T-helper 1 cell treated with Interleukin-12 subunit alpha and Interleukin-12 subunit beta and Interleukin-4 antibody, amounts not matched to agents 30 μg/mL and 1 μg/mL, for 36 hours (primary cell): ENCODE measurements around the gene PTN.

Experiments
- H3K27ac Mint-ChIP-seq: one replicate; pipeline ENCODE4 v1.8.0; 2021; ENCODE audit warnings: mild to moderate bottlenecking, mixed read lengths
- H3K27me3 Mint-ChIP-seq: one replicate; pipeline ENCODE4 v1.8.0; 2021; ENCODE audit warnings: low read depth, mixed read lengths
- H3K36me3 Mint-ChIP-seq: one replicate; pipeline ENCODE4 v1.8.0; 2021; ENCODE audit warnings: low read depth, mixed read lengths
- H3K4me1 Mint-ChIP-seq: one replicate; pipeline ENCODE4 v1.8.0; 2021; ENCODE audit warnings: low read depth, mixed read lengths
- H3K4me3 Mint-ChIP-seq: one replicate; pipeline ENCODE4 v1.8.0; 2021; ENCODE audit warnings: mild to moderate bottlenecking, moderate library complexity, mixed read lengths
- H3K9me3 Mint-ChIP-seq: one replicate; pipeline ENCODE4 v1.8.0; 2021; ENCODE audit warnings: mixed read lengths

Gene PTN

GRCh38 chr7:137343281-137343841 is at the start of gene PTN:
Gene PTN (minus strand): TSS chr7:137343733. CDS start chr7:137254973, 88,760 bp downstream.
- Mint-ChIP-seq H3K27ac (no peak within 1 kb of the TSS), H3K27me3 (no peaks in the 10 kb centered on the region), H3K36me3 (no peaks in the 10 kb centered on the region), H3K4me1 (peaks cover 2% of the 10 kb centered on the region), H3K4me3 (no peak within 1 kb of the TSS), H3K9me3 (no peaks in the 10 kb centered on the region)

GRCh38 chr7:137390076-137390475 is 46.5 kb upstream of the PTN start:
- no peaks in the 10 kb centered on the region for H3K36me3 Mint-ChIP-seq
- no peak overlapping the region for H3K4me3 Mint-ChIP-seq
- H3K9me3 Mint-ChIP-seq: no peaks in the 10 kb centered on the region
- no peaks in the 10 kb centered on the region for H3K4me1 Mint-ChIP-seq
- H3K27ac Mint-ChIP-seq: no peak overlapping the region
- H3K27me3 Mint-ChIP-seq: no peaks in the 10 kb centered on the region

- H3K9me3 Mint-ChIP-seq: no peaks in the 10 kb centered on the region
- no peaks in the 10 kb centered on the region for H3K36me3 Mint-ChIP-seq
- H3K4me1 Mint-ChIP-seq: no peaks in the 10 kb centered on the region
- H3K4me3 Mint-ChIP-seq: no peak overlapping the region
- H3K27me3 Mint-ChIP-seq: no peaks in the 10 kb centered on the region
- H3K27ac Mint-ChIP-seq: no peak overlapping the region
These were observed 45.4 kb upstream of the PTN start for GRCh38 chr7:137388916-137389315.

- Mint-ChIP-seq H3K4me1 (no peaks in the 10 kb centered on the region), H3K36me3 (no peaks in the 10 kb centered on the region), H3K27ac (no peak overlapping the region), H3K4me3 (no peak overlapping the region), H3K27me3 (no peaks in the 10 kb centered on the region), H3K9me3 (no peaks in the 10 kb centered on the region)
These were observed 43.4 kb upstream of the PTN start for GRCh38 chr7:137386966-137387365.

- Mint-ChIP-seq H3K4me3 (no peak overlapping the region), H3K9me3 (peaks cover 5% of the 10 kb centered on the region), H3K36me3 (no peaks in the 10 kb centered on the region), H3K4me1 (no peaks in the 10 kb centered on the region), H3K27ac (no peak overlapping the region), H3K27me3 (no peaks in the 10 kb centered on the region)
These were observed 37.5 kb upstream of the PTN start for GRCh38 chr7:137381045-137381444.

GRCh38 chr7:137373507-137373906 is 30.0 kb upstream of the PTN start:
- H3K27ac Mint-ChIP-seq: no peak overlapping the region
- H3K27me3 Mint-ChIP-seq: no peaks in the 10 kb centered on the region
- H3K36me3 Mint-ChIP-seq: no peaks in the 10 kb centered on the region
- no peaks in the 10 kb centered on the region for H3K4me1 Mint-ChIP-seq
- H3K9me3 Mint-ChIP-seq: no peaks in the 10 kb centered on the region
- no peak overlapping the region for H3K4me3 Mint-ChIP-seq

GRCh38 chr7:137371616-137372015 is 28.1 kb upstream of the PTN start:
- H3K4me3 Mint-ChIP-seq: no peak overlapping the region
- no peaks in the 10 kb centered on the region for H3K9me3 Mint-ChIP-seq
- no peaks in the 10 kb centered on the region for H3K27me3 Mint-ChIP-seq
- no peaks in the 10 kb centered on the region for H3K36me3 Mint-ChIP-seq
- H3K27ac Mint-ChIP-seq: no peak overlapping the region
- H3K4me1 Mint-ChIP-seq: no peaks in the 10 kb centered on the region

- no peaks in the 10 kb centered on the region for H3K4me1 Mint-ChIP-seq
- no peaks in the 10 kb centered on the region for H3K36me3 Mint-ChIP-seq
- H3K27ac Mint-ChIP-seq: no peak overlapping the region
- H3K9me3 Mint-ChIP-seq: peaks cover 17% of the 10 kb centered on the region
- H3K27me3 Mint-ChIP-seq: no peaks in the 10 kb centered on the region
- no peak overlapping the region for H3K4me3 Mint-ChIP-seq
These were observed 23.5 kb upstream of the PTN start for GRCh38 chr7:137366995-137367394.

GRCh38 chr7:137363683-137364082 is 20.1 kb upstream of the PTN start:
- Mint-ChIP-seq H3K4me3 (no peak overlapping the region), H3K27ac (no peak overlapping the region), H3K36me3 (no peaks in the 10 kb centered on the region), H3K9me3 (peaks cover 31% of the 10 kb centered on the region), H3K27me3 (no peaks in the 10 kb centered on the region), H3K4me1 (no peaks in the 10 kb centered on the region)

- H3K27me3 Mint-ChIP-seq: no peaks in the 10 kb centered on the region
- peaks cover 32% of the 10 kb centered on the region for H3K9me3 Mint-ChIP-seq
- no peaks in the 10 kb centered on the region for H3K36me3 Mint-ChIP-seq
- H3K4me1 Mint-ChIP-seq: no peaks in the 10 kb centered on the region
- H3K27ac Mint-ChIP-seq: no peak overlapping the region
- no peak overlapping the region for H3K4me3 Mint-ChIP-seq
These were observed 16.6 kb upstream of the PTN start for GRCh38 chr7:137360087-137360679.

GRCh38 chr7:137354961-137355360 is 11.4 kb upstream of the PTN start:
- Mint-ChIP-seq H3K4me1 (no peaks in the 10 kb centered on the region), H3K27ac (no peak overlapping the region), H3K9me3 (peaks cover 4% of the 10 kb centered on the region), H3K4me3 (no peak overlapping the region), H3K36me3 (no peaks in the 10 kb centered on the region), H3K27me3 (no peaks in the 10 kb centered on the region)

GRCh38 chr7:137354396-137354795 is 10.9 kb upstream of the PTN start:
- no peak overlapping the region for H3K4me3 Mint-ChIP-seq
- no peaks in the 10 kb centered on the region for H3K4me1 Mint-ChIP-seq
- H3K9me3 Mint-ChIP-seq: peaks cover 4% of the 10 kb centered on the region
- no peak overlapping the region for H3K27ac Mint-ChIP-seq
- no peaks in the 10 kb centered on the region for H3K36me3 Mint-ChIP-seq
- H3K27me3 Mint-ChIP-seq: no peaks in the 10 kb centered on the region

- Mint-ChIP-seq H3K4me1 (no peaks in the 10 kb centered on the region), H3K27ac (no peak overlapping the region), H3K36me3 (no peaks in the 10 kb centered on the region), H3K4me3 (no peak overlapping the region), H3K9me3 (no peaks in the 10 kb centered on the region), H3K27me3 (no peaks in the 10 kb centered on the region)
These were observed 8.4 kb upstream of the PTN start for GRCh38 chr7:137351941-137352340.

GRCh38 chr7:137345799-137346449 is 2.4 kb upstream of the PTN start:
- Mint-ChIP-seq H3K27me3 (no peaks in the 10 kb centered on the region), H3K4me1 (peaks cover 2% of the 10 kb centered on the region)

GRCh38 chr7:137342828-137343261 is 688 bp downstream of the PTN start:
- Mint-ChIP-seq H3K36me3 (no peaks in the 10 kb centered on the region), H3K9me3 (no peaks in the 10 kb centered on the region), H3K27me3 (no peaks in the 10 kb centered on the region), H3K27ac (no peak overlapping the region), H3K4me3 (no peak overlapping the region), H3K4me1 (peaks cover 2% of the 10 kb centered on the region)

More at GRCh38 chr7:137345799-137346449, 2.4 kb upstream of the PTN start:
- no peak overlapping the region for H3K27ac Mint-ChIP-seq
- H3K4me3 Mint-ChIP-seq: no peak overlapping the region
- H3K9me3 Mint-ChIP-seq: no peaks in the 10 kb centered on the region
- H3K36me3 Mint-ChIP-seq: no peaks in the 10 kb centered on the region
